Panc1 (cell line): Measurements from ENCODE around the gene RPP38.

Source experiments
- CTCF ChIP-seq: fragments of 450-650 bp; IDR thresholded peaks from 2 replicates; pipeline ENCODE4 v1.5.1; 2017; ENCODE audit warnings: mild to moderate bottlenecking
- POLR2AphosphoS5 ChIP-seq: IDR thresholded peaks from 2 replicates; pipeline ENCODE4 v1.6.1; 2012; ENCODE audit warnings: mild to moderate bottlenecking, low read depth, low read length, moderate library complexity
- REST ChIP-seq, 2 experiments: IDR thresholded peaks; 2 replicates each; pipeline ENCODE4 v1.6.1; 2011 to 2012; ENCODE audit warnings: low read depth in 2 of 2, control low read depth in 1 of 2, low read length in 1 of 2, mild to moderate bottlenecking in 1 of 2, moderate library complexity in 1 of 2; ENCODE audit not compliant: insufficient read depth in 1 of 2
- SIN3A ChIP-seq: IDR thresholded peaks from 2 replicates; pipeline ENCODE4 v1.6.1; 2012; ENCODE audit warnings: low read depth, mild to moderate bottlenecking, low read length, moderate library complexity, borderline replicate concordance; ENCODE audit not compliant: insufficient read depth
- TCF7L2 ChIP-seq: IDR thresholded peaks from 2 replicates; pipeline ENCODE4 v1.6.1; 2011; ENCODE audit warnings: mild to moderate bottlenecking, low read depth, low read length, inconsistent platforms

- no peak for TF ChIP-seq CTCF
- TF ChIP-seq POLR2AphosphoS5 = no peak
- no peak for TF ChIP-seq REST (IDR thresholded peaks at IDR 0.05; ENCODE audit: insufficient read depth in 1 of 2, low read depth in 2 of 2, low read length in 1 of 2)
- TF ChIP-seq TCF7L2 = no peak
- no peak for TF ChIP-seq SIN3A
Measured at GRCh38 chr10:15060638-15061037, 36.5 kb upstream of the RPP38 start.
